Measurements from ENCODE around the gene ATXN7. TPM values are rescaled to one million over a fixed set of nuclear protein-coding genes. Genes with fewer than 3 reads are reported as not detected.

ATXN7 gene
- total and polyA plus RNA-seq, 2 of the 13 experiments (the other 11 are each of a cell fraction or from before 2014, with no cell fraction given): 13.8 to 20.0 TPM

DNA sequence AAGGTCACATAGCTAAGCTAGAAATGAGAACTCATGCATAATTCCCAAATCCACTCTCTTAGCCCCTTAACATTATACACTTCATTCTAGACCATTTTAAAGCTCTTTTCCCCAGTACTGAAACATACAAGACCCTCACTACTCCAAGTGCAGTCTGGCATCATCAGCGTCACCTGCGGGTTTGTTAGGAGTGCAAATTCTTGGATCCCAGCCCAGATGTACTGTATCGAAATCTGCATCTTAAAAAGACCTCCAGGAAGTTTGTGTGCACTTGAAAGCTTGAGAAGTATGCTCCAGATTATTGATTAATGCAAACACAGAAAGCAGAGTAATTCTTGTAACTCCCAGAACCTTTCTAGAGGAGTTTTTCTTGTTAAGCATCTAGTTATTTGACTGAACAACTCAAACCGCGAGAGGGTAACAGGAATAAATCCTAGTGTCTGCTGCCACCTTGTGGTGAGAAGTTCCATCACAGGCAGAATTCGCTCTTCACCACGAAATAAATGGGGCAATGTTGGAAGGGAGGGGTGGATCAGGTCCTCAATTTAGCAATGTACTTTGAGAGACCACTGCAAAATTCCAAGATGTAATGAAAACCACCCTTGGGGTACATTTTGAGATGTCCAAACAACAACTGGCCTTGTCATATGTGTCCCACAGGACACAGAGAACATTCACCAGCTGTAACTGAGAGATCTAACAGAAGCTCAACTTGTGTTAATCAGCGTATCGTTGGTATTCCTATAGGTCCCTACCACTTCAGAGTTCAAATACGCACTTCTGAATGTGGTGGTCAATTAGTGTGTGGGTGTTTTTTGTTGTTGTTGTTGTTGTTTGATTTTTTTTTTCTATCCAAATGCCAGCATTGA, 45.2 kb upstream of the ATXN7 start (continued):
- TF ChIP-seq, protein P1, sequence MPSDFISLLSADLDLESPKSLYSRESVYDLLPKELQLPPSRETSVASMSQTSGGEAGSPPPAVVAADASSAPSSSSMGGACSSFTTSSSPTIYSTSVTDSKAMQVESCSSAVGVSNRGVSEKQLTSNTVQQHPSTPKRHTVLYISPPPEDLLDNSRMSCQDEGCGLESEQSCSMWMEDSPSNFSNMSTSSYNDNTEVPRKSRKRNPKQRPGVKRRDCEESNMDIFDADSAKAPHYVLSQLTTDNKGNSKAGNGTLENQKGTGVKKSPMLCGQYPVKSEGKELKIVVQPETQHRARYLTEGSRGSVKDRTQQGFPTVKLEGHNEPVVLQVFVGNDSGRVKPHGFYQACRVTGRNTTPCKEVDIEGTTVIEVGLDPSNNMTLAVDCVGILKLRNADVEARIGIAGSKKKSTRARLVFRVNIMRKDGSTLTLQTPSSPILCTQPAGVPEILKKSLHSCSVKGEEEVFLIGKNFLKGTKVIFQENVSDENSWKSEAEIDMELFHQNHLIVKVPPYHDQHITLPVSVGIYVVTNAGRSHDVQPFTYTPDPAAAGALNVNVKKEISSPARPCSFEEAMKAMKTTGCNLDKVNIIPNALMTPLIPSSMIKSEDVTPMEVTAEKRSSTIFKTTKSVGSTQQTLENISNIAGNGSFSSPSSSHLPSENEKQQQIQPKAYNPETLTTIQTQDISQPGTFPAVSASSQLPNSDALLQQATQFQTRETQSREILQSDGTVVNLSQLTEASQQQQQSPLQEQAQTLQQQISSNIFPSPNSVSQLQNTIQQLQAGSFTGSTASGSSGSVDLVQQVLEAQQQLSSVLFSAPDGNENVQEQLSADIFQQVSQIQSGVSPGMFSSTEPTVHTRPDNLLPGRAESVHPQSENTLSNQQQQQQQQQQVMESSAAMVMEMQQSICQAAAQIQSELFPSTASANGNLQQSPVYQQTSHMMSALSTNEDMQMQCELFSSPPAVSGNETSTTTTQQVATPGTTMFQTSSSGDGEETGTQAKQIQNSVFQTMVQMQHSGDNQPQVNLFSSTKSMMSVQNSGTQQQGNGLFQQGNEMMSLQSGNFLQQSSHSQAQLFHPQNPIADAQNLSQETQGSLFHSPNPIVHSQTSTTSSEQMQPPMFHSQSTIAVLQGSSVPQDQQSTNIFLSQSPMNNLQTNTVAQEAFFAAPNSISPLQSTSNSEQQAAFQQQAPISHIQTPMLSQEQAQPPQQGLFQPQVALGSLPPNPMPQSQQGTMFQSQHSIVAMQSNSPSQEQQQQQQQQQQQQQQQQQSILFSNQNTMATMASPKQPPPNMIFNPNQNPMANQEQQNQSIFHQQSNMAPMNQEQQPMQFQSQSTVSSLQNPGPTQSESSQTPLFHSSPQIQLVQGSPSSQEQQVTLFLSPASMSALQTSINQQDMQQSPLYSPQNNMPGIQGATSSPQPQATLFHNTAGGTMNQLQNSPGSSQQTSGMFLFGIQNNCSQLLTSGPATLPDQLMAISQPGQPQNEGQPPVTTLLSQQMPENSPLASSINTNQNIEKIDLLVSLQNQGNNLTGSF (CRISPR knock-in tag; IDR thresholded peaks at IDR 0.05): no peak
- no peak for TF ChIP-seq NR2C2 (CRISPR knock-in tag; IDR thresholded peaks at IDR 0.05; ENCODE audit: borderline replicate concordance)
- TF ChIP-seq GFI1 (CRISPR knock-in tag; IDR thresholded peaks at IDR 0.05; ENCODE audit: borderline replicate concordance): no peak
- TF ChIP-seq STAG1 (CRISPR knock-in tag; IDR thresholded peaks at IDR 0.05): peak; percentile 86
- no peak for TF ChIP-seq KDM6A (CRISPR knock-in tag; IDR thresholded peaks at IDR 0.05; ENCODE audit: low read depth)
- TF ChIP-seq ZNF33B (CRISPR knock-in tag; IDR thresholded peaks at IDR 0.05): no peak

DNA sequence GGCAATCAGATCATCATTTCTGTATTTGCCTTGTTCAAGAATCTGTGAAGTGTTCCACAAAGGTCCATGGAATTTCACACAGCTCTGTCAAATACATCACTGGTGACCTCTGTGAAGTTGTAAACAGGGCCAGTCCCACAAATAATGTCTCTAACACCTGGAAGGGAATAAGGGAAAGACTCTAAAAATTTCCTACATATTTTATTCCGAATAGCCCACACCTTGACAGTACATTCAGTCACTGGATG, 44.6 kb upstream of the ATXN7 start, which contains the start of gene C3orf49:
C3orf49 (plus strand) TSS at position 149 of the 248 bp plus-strand sequence. CDS start 173 bp downstream, outside the sequence.
- Histone ChIP-seq H3K27me3 (ENCODE audit: control insufficient read depth in 1 of 2, insufficient read depth in 2 of 2, low read length in 2 of 2) (no peaks in the 10 kb centered on the region), H2AFZ (ENCODE audit: low read length) (no peak within 1 kb of the TSS), H3K27ac (ENCODE audit: extremely low read length, insufficient read depth, low read length) (no peak within 1 kb of the TSS), H3K9ac (ENCODE audit: insufficient read depth, low read depth, low read length) (no peak within 1 kb of the TSS), H3K4me2 (ENCODE audit: low read depth, low read length) (no peak within 1 kb of the TSS), H3K9me3 (ENCODE audit: low read length) (no peaks in the 10 kb centered on the region), H3K4me3 (replicated peaks in 1 of 3; ENCODE audit: insufficient read depth in 1 of 3, low read depth in 2 of 3, low read length in 3 of 3) (no peak within 1 kb of the TSS), H3K36me3 (replicated peaks in 1 of 2; ENCODE audit: control insufficient read depth in 1 of 2, insufficient read depth in 2 of 2, low read length in 2 of 2) (no peaks in the 10 kb centered on the region), H4K20me1 (ENCODE audit: insufficient read depth, low read length) (no peaks in the 10 kb centered on the region), H3K79me2 (ENCODE audit: insufficient read depth, low read length) (no peaks in the 10 kb centered on the region), H3K4me1 (ENCODE audit: insufficient read depth, low read length) (peaks cover 9% of the 10 kb centered on the region)
- intact Hi-C loops (cut with micrococcal nuclease; ENCODE audit: unreplicated experiment) (loop anchor here (2.0 kb wide), 1 partner anchor 1196 kb away; no protein-coding TSS in a partner anchor), in situ Hi-C loops (cut with HindIII; ENCODE audit: extremely low pct_ligation_motif_present, low pct_unique_long_range_greater_than_20kb) (loop anchor here (5.0 to 25.0 kb wide), 2 partner anchors 467 to 1182 kb away; no protein-coding TSS in a partner anchor)
- POLR2A ChIA-PET: no interaction called here
- DNase-seq (ENCODE audit: low spot score): no peak
- ATAC-seq: no peak
- 100% methylated on average over 1 of the region's 1 CpG for WGBS (ENCODE audit: low lambda C conversion rate)
- CTCF ChIA-PET (ENCODE audit: low intra/inter-chr PET ratio, low total read pairs): interaction anchor here (0.8 to 2.6 kb wide), 3 partner anchors 454 to 470 kb away, joined by 5 to 35 read pairs (median 19); no protein-coding TSS in a partner anchor
- FAIRE-seq: no peak
- no TSS peak for BruUV-seq (replicated peaks)
- TF ChIP-seq RBFOX2 (IDR thresholded peaks at IDR 0.05; ENCODE audit: low read depth, low read length) (no peak), HMGA1 (CRISPR knock-in tag; conservative IDR thresholded peaks at IDR 0.05) (no peak), ZNF234 (CRISPR knock-in tag; conservative IDR thresholded peaks at IDR 0.05) (no peak), ZFAT (CRISPR knock-in tag; conservative IDR thresholded peaks at IDR 0.05) (no peak), ZNF577 (CRISPR knock-in tag; IDR thresholded peaks at IDR 0.05; ENCODE audit: borderline replicate concordance, low read depth) (no peak), KDM3A (CRISPR knock-in tag; IDR thresholded peaks at IDR 0.05; ENCODE audit: low read depth) (no peak), ZNF432 (CRISPR knock-in tag; IDR thresholded peaks at IDR 0.05; ENCODE audit: borderline replicate concordance) (no peak), GPN1 (CRISPR knock-in tag; IDR thresholded peaks at IDR 0.05; ENCODE audit: borderline replicate concordance) (no peak)
- TF ChIP-seq, protein P2, sequence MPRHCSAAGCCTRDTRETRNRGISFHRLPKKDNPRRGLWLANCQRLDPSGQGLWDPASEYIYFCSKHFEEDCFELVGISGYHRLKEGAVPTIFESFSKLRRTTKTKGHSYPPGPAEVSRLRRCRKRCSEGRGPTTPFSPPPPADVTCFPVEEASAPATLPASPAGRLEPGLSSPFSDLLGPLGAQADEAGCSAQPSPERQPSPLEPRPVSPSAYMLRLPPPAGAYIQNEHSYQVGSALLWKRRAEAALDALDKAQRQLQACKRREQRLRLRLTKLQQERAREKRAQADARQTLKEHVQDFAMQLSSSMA (CRISPR knock-in tag; IDR thresholded peaks at IDR 0.05): no peak
- TF ChIP-seq, protein P3, sequence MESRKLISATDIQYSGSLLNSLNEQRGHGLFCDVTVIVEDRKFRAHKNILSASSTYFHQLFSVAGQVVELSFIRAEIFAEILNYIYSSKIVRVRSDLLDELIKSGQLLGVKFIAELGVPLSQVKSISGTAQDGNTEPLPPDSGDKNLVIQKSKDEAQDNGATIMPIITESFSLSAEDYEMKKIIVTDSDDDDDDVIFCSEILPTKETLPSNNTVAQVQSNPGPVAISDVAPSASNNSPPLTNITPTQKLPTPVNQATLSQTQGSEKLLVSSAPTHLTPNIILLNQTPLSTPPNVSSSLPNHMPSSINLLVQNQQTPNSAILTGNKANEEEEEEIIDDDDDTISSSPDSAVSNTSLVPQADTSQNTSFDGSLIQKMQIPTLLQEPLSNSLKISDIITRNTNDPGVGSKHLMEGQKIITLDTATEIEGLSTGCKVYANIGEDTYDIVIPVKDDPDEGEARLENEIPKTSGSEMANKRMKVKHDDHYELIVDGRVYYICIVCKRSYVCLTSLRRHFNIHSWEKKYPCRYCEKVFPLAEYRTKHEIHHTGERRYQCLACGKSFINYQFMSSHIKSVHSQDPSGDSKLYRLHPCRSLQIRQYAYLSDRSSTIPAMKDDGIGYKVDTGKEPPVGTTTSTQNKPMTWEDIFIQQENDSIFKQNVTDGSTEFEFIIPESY (CRISPR knock-in tag; IDR thresholded peaks at IDR 0.05): no peak

All from HepG2 (cell line).